DOHH2 (cell line): ENCODE measurements around the gene PCDHGA12.
"Not testable (repeated sequence)": the region's sequence is repeated elsewhere in the genome, so short reads cannot be mapped to it uniquely, and the experiment has no call there.

ENCODE experiments used
- H3F3A ChIP-seq: fragments of 200-600 bp; sonication (generic), shearing (Covaris generic); 2 replicates; pipeline ENCODE4 v1.6.0; 2016; ENCODE audit warnings: antibody characterized with exemption, mild to moderate bottlenecking; ENCODE audit not compliant: control insufficient read depth, insufficient read depth
- H3K27ac ChIP-seq: fragments of 200-600 bp; sonication (generic); 2 replicates; pipeline ENCODE4 v1.5.1; 2014; ENCODE audit warnings: low read depth, mild to moderate bottlenecking, low read length, moderate library complexity
- H3K27me3 ChIP-seq: fragments of 200-600 bp; sonication (generic); 2 replicates; pipeline ENCODE4 v1.6.1; 2014; ENCODE audit warnings: mild to moderate bottlenecking, low read length, mixed read lengths; ENCODE audit not compliant: control insufficient read depth
- H3K36me3 ChIP-seq: fragments of 200-600 bp; sonication (generic); 2 replicates; pipeline ENCODE4 v1.6.1; 2014; ENCODE audit warnings: mild to moderate bottlenecking, low read length, moderate library complexity, mixed read lengths; ENCODE audit not compliant: control insufficient read depth
- H3K4me1 ChIP-seq: fragments of 200-600 bp; sonication (generic); 2 replicates; pipeline ENCODE4 v1.6.1; 2014; ENCODE audit warnings: mild to moderate bottlenecking, low read length, mixed read lengths; ENCODE audit not compliant: control insufficient read depth
- H3K4me2 ChIP-seq: fragments of 200-600 bp; sonication (generic); 2 replicates; pipeline ENCODE4 v1.6.0; 2014; ENCODE audit warnings: mild to moderate bottlenecking, low read length, moderate library complexity
- H3K4me3 ChIP-seq: fragments of 200-600 bp; sonication (generic); 2 replicates; pipeline ENCODE4 v1.5.1; 2014; ENCODE audit warnings: mild to moderate bottlenecking, low read length, mixed read lengths
- H3K79me2 ChIP-seq: fragments of 200-600 bp; sonication (generic); 2 replicates; pipeline ENCODE4 v1.6.1; 2014; ENCODE audit warnings: mild to moderate bottlenecking, low read length, mixed read lengths; ENCODE audit not compliant: control insufficient read depth
- H3K9me2 ChIP-seq: fragments of 200-600 bp; sonication (generic); replicated peaks from 2 replicates; pipeline ENCODE4 v1.6.1; 2014; ENCODE audit warnings: mild to moderate bottlenecking, low read length, mixed read lengths; ENCODE audit not compliant: control insufficient read depth
- H3K9me3 ChIP-seq: fragments of 200-600 bp; sonication (generic); 2 replicates; pipeline ENCODE4 v1.6.1; 2014; ENCODE audit warnings: antibody characterized with exemption, low read length, mixed read lengths; ENCODE audit not compliant: control insufficient read depth, insufficient read depth
- H4K20me1 ChIP-seq: fragments of 200-600 bp; sonication (generic); 2 replicates; pipeline ENCODE4 v1.6.0; 2014; ENCODE audit warnings: low read depth, mild to moderate bottlenecking, antibody characterized with exemption, low read length, moderate library complexity; ENCODE audit not compliant: control insufficient read depth, insufficient read depth
- CTCF ChIP-seq: fragments of 200-600 bp; sonication (generic); IDR thresholded peaks from one replicate; pipeline ENCODE4 v1.5.1; 2014; ENCODE audit warnings: antibody characterized with exemption, mild to moderate bottlenecking, low read depth, low read length; ENCODE audit not compliant: poor library complexity, severe bottlenecking
- EZH2phosphoT487 ChIP-seq: fragments of 200-600 bp; sonication (generic); IDR thresholded peaks from 2 replicates; pipeline ENCODE4 v1.6.1; 2017; ENCODE audit warnings: borderline replicate concordance, mild to moderate bottlenecking, antibody characterized with exemption, low read length, moderate library complexity, mixed read lengths

The PCDHGA12 gene

GRCh38 chr5:141384471-141385267 lies 45.6 kb upstream of the PCDHGA12 start:
- no peak overlapping the region for H3K4me2 ChIP-seq
- peaks cover 32% of the 10 kb centered on the region for H3K36me3 ChIP-seq
- H3K4me1 ChIP-seq = no peaks in the 10 kb centered on the region
- no peak overlapping the region for H3K27ac ChIP-seq
- H3K9me3 ChIP-seq = peaks cover 39% of the 10 kb centered on the region
- H3K27me3 ChIP-seq = no peaks in the 10 kb centered on the region
- H3K9me2 ChIP-seq = no peaks in the 10 kb centered on the region
- no peaks in the 10 kb centered on the region for H3F3A ChIP-seq
- no peaks in the 10 kb centered on the region for H4K20me1 ChIP-seq
- peaks cover 7% of the 10 kb centered on the region for H3K79me2 ChIP-seq
- TF ChIP-seq CTCF (no peak), EZH2phosphoT487 (no peak)
- no peak overlapping the region for H3K4me3 ChIP-seq

DNA sequence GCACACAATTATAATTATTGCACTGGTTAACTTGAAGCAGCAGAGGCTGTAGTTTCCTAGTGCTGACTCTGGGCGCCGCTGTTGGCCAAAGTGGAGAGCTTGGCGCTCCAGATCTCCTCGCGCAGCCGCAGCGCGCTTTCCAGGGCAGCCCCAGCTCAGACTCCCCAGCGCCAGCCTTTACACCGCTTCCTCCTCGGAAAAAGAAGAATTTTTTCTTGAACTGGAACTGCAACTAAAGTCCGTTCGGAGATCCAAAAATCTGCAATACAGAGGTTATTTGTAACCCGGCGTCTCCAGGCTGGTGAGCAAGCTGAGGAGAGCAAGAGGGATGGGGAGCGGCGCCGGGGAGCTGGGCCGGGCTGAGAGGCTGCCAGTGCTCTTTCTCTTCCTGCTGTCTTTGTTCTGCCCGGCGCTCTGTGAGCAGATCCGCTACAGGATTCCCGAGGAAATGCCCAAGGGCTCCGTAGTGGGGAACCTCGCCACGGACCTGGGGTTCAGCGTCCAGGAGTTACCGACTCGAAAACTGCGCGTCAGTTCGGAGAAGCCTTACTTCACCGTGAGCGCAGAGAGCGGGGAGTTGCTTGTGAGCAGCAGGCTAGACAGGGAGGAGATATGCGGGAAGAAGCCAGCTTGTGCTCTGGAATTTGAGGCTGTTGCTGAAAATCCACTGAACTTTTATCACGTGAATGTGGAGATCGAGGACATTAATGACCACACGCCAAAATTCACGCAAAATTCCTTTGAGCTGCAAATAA lies 42.6 kb upstream of the PCDHGA12 start, which contains the start of gene PCDHGB4:
TSS of gene PCDHGB4 (plus strand) at position 142 of the 755 bp plus-strand sequence. CDS start at position 329, 187 bp downstream.
- H3K79me2 ChIP-seq, H3K27me3 ChIP-seq, H4K20me1 ChIP-seq, H3K4me2 ChIP-seq, H3K27ac ChIP-seq, H3K4me1 ChIP-seq, H3K9me2 ChIP-seq, H3F3A ChIP-seq: not testable (repeated sequence)
- H3K4me3 ChIP-seq = peak within 1 kb of the TSS; percentile 55
- H3K9me3 ChIP-seq = peaks cover 34% of the 10 kb centered on the region
- H3K36me3 ChIP-seq = peaks cover 42% of the 10 kb centered on the region
- TF ChIP-seq CTCF = peak; percentile 41

DNA sequence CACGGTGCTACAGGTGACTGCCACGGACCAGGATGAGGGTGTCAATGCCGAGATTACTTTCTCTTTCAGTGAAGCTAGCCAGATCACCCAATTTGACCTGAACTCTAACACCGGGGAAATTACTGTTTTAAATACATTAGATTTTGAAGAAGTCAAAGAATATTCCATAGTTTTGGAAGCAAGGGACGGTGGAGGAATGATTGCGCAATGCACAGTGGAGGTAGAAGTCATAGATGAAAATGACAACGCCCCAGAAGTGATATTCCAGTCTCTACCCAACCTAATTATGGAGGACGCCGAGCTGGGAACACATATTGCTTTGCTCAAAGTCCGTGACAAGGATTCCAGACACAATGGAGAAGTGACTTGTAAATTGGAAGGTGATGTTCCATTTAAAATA lies 41.6 kb upstream of the PCDHGA12 start:
- Histone ChIP-seq H3K4me2 (no peak overlapping the region), H3K4me3 (0 out of 2 replicates have a peak overlapping the region, but pooled peaks have one; percentile 2), H3K9me3 (peaks cover 32% of the 10 kb centered on the region), H3K27me3 (no peaks in the 10 kb centered on the region), H3K36me3 (peaks cover 42% of the 10 kb centered on the region), H4K20me1 (no peaks in the 10 kb centered on the region), H3K79me2 (peaks cover 7% of the 10 kb centered on the region), H3K4me1 (no peaks in the 10 kb centered on the region), H3K9me2 (no peaks in the 10 kb centered on the region), H3K27ac (no peak overlapping the region), H3F3A (peaks cover 2% of the 10 kb centered on the region; the same call in 1 of the 2 replicates)
- no peak for TF ChIP-seq CTCF
